HEK293 (cell line): ENCODE results near the gene ZNF692.
A peak's percentile ranks its signal among the peaks of the same experiment; 100 is the strongest.

ENCODE experiments used
- CTCF ChIA-PET: fragments of 350-600 bp; formaldehyde crosslinking; extraction: SDS; loops from one replicate; lab custom pipeline; 2021; ENCODE audit warnings: antibody characterized with exemption; lab: Yijun Ruan, JAX
- POLR2A ChIA-PET: fragments of 300-600 bp; formaldehyde crosslinking; extraction: SDS; loops from one replicate; lab custom pipeline; 2020; ENCODE audit warnings: antibody characterized with exemption, inconsistent platforms; lab: Yijun Ruan, JAX
- H3K27ac ChIP-seq: fragments of 200-500 bp; sonication (Bioruptor generic); 2 replicates; pipeline ENCODE4 v1.5.1; 2014; ENCODE audit warnings: low read depth, low read length, control low read depth, inconsistent platforms; ENCODE audit errors: extremely low read depth
- H3K36me3 ChIP-seq, 2 experiments: fragments of 200-500 bp in 1 of 2; sonication (Bioruptor generic) in 1 of 2; 1 replicate in 1 of 2; 2 replicates in 1 of 2; pipeline ENCODE4 v1.5.1; 2014 to 2017; ENCODE audit warnings: inconsistent platforms in 2 of 2, low read length in 2 of 2; ENCODE audit not compliant: control insufficient read depth in 2 of 2, insufficient read depth in 1 of 2
- H3K4me1 ChIP-seq: fragments of 200-500 bp; sonication (Bioruptor generic); 2 replicates; pipeline ENCODE4 v1.5.1; 2014; ENCODE audit warnings: mild to moderate bottlenecking, low read length, inconsistent platforms; ENCODE audit not compliant: control insufficient read depth, insufficient read depth
- H3K4me3 ChIP-seq: 2 replicates; pipeline ENCODE4 v1.5.1; 2011; ENCODE audit warnings: low read depth, mild to moderate bottlenecking, control low read depth, low read length, moderate library complexity
- H3K9me3 ChIP-seq: fragments of 200-500 bp; sonication (Bioruptor generic); 2 replicates; pipeline ENCODE4 v1.5.1; 2014; ENCODE audit warnings: low read depth, low read length, inconsistent platforms; ENCODE audit not compliant: control insufficient read depth, insufficient read depth
- REPIN1 ChIP-seq: fragments of 450-650 bp; formaldehyde crosslinking; IDR thresholded peaks from 2 replicates; pipeline ENCODE4 v1.5.1; 2017; ENCODE audit warnings: missing biosample characterization, missing genetic modification characterization, low read depth
- ZBTB17 ChIP-seq: fragments of 450-650 bp; formaldehyde crosslinking; IDR thresholded peaks from 2 replicates; pipeline ENCODE4 v1.5.1; 2016; ENCODE audit warnings: missing biosample characterization, missing genetic modification characterization
- ZEB2 ChIP-seq: fragments of 450-650 bp; formaldehyde crosslinking; IDR thresholded peaks from 2 replicates; pipeline ENCODE4 v1.5.1; 2016; ENCODE audit warnings: missing biosample characterization, missing genetic modification characterization
- ZNF335 ChIP-seq: fragments of 450-650 bp; formaldehyde crosslinking; conservative IDR thresholded peaks from 2 replicates; pipeline ENCODE4 v1.5.1; 2016; ENCODE audit warnings: missing biosample characterization, missing genetic modification characterization
- ZNF366 ChIP-seq: fragments of 450-650 bp; formaldehyde crosslinking; conservative IDR thresholded peaks from 2 replicates; pipeline ENCODE4 v1.5.1; 2016; ENCODE audit warnings: missing biosample characterization, missing genetic modification characterization
- ZNF621 ChIP-seq: fragments of 450-650 bp; formaldehyde crosslinking; IDR thresholded peaks from 2 replicates; pipeline ENCODE4 v1.5.1; 2017; ENCODE audit warnings: missing biosample characterization, missing genetic modification characterization
- ZNF629 ChIP-seq: fragments of 450-650 bp; formaldehyde crosslinking; IDR thresholded peaks from 2 replicates; pipeline ENCODE4 v1.5.1; 2017; ENCODE audit warnings: missing biosample characterization, missing genetic modification characterization
- ZNF654 ChIP-seq: fragments of 450-650 bp; formaldehyde crosslinking; IDR thresholded peaks from 2 replicates; pipeline ENCODE4 v1.5.1; 2016; ENCODE audit warnings: low read depth, missing biosample characterization, missing genetic modification characterization
- ZNF660 ChIP-seq: fragments of 450-650 bp; IDR thresholded peaks from 2 replicates; pipeline ENCODE4 v1.5.1; 2018; ENCODE audit warnings: missing biosample characterization, mild to moderate bottlenecking, missing genetic modification characterization
- ZNF843 ChIP-seq: fragments of 450-650 bp; formaldehyde crosslinking; IDR thresholded peaks from 2 replicates; pipeline ENCODE4 v1.5.1; 2016; ENCODE audit warnings: missing biosample characterization, missing genetic modification characterization
- TF ChIP-seq, protein P1 (sequence below): fragments of 450-650 bp; formaldehyde crosslinking; IDR thresholded peaks from 2 replicates; pipeline ENCODE4 v1.5.1; 2016; ENCODE audit warnings: missing biosample characterization, missing genetic modification characterization, low read depth
- TF ChIP-seq, protein P2 (sequence below): fragments of 450-650 bp; formaldehyde crosslinking; IDR thresholded peaks from 2 replicates; pipeline ENCODE4 v1.5.1; 2016; ENCODE audit warnings: missing biosample characterization, missing genetic modification characterization
- TF ChIP-seq, protein P3 (sequence below): fragments of 450-650 bp; formaldehyde crosslinking; IDR thresholded peaks from 2 replicates; pipeline ENCODE4 v1.5.0; 2017; ENCODE audit warnings: missing biosample characterization, missing genetic modification characterization, borderline replicate concordance
- TF ChIP-seq, protein P4 (sequence below): fragments of 450-650 bp; formaldehyde crosslinking; optimal IDR thresholded peaks from 2 replicates; pipeline ENCODE3; 2016; ENCODE audit warnings: missing biosample characterization, mild to moderate bottlenecking, missing genetic modification characterization
- TF ChIP-seq, protein P5 (sequence below): fragments of 450-650 bp; formaldehyde crosslinking; IDR thresholded peaks from 2 replicates; pipeline ENCODE4 v1.5.1; 2016; ENCODE audit warnings: missing biosample characterization, missing genetic modification characterization
- TF ChIP-seq, protein P6 (sequence below): fragments of 450-650 bp; formaldehyde crosslinking; IDR thresholded peaks from 2 replicates; pipeline ENCODE4 v1.5.1; 2016; ENCODE audit warnings: missing biosample characterization, missing genetic modification characterization
- TF ChIP-seq, protein P7 (sequence below): fragments of 450-650 bp; formaldehyde crosslinking; IDR thresholded peaks from 2 replicates; pipeline ENCODE4 v1.5.1; 2016; ENCODE audit warnings: missing biosample characterization, missing genetic modification characterization

The ZNF692 gene

DNA sequence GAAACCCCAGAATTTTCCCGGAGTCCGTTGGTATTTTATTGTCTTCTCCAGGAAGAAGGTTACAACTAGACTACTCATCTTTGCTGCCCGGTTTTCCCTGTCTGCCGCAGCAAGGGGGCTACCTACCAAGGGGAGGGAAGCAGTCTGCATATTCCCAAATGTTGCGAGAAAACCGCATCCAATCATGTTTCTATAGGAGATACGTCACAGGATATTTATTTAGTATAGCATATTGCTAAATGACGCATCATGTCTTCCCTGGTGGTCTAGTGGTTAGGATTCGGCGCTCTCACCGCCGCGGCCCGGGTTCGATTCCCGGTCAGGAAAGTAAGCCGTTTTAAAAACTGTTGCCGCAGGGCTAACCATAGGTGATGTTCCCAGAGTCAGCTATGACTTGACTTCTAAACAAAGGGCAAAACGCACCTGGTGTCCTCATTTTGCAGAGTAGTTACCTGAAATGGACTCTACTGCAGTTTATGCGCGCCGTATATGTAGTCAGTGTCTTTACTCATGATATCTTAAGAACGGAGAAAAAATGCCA is 15.2 kb upstream of the ZNF692 start (continued):
- peak; percentile 83 for TF ChIP-seq ZNF629 (tag by site-specific recombination)
- TF ChIP-seq ZNF366 (tag by site-specific recombination), result peak; percentile 53
- 0 out of 2 replicates have a peak, but pooled peaks have one; percentile 18 for TF ChIP-seq ZNF660 (tag by site-specific recombination)
- TF ChIP-seq, protein P1, sequence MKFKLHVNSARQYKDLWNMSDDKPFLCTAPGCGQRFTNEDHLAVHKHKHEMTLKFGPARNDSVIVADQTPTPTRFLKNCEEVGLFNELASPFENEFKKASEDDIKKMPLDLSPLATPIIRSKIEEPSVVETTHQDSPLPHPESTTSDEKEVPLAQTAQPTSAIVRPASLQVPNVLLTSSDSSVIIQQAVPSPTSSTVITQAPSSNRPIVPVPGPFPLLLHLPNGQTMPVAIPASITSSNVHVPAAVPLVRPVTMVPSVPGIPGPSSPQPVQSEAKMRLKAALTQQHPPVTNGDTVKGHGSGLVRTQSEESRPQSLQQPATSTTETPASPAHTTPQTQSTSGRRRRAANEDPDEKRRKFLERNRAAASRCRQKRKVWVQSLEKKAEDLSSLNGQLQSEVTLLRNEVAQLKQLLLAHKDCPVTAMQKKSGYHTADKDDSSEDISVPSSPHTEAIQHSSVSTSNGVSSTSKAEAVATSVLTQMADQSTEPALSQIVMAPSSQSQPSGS (tag by site-specific recombination), result peak; percentile 36; the same call in 1 of the 2 replicates
- TF ChIP-seq, protein P2, sequence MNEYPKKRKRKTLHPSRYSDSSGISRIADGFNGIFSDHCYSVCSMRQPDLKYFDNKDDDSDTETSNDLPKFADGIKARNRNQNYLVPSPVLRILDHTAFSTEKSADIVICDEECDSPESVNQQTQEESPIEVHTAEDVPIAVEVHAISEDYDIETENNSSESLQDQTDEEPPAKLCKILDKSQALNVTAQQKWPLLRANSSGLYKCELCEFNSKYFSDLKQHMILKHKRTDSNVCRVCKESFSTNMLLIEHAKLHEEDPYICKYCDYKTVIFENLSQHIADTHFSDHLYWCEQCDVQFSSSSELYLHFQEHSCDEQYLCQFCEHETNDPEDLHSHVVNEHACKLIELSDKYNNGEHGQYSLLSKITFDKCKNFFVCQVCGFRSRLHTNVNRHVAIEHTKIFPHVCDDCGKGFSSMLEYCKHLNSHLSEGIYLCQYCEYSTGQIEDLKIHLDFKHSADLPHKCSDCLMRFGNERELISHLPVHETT (tag by site-specific recombination), result no peak
- TF ChIP-seq, protein P3, sequence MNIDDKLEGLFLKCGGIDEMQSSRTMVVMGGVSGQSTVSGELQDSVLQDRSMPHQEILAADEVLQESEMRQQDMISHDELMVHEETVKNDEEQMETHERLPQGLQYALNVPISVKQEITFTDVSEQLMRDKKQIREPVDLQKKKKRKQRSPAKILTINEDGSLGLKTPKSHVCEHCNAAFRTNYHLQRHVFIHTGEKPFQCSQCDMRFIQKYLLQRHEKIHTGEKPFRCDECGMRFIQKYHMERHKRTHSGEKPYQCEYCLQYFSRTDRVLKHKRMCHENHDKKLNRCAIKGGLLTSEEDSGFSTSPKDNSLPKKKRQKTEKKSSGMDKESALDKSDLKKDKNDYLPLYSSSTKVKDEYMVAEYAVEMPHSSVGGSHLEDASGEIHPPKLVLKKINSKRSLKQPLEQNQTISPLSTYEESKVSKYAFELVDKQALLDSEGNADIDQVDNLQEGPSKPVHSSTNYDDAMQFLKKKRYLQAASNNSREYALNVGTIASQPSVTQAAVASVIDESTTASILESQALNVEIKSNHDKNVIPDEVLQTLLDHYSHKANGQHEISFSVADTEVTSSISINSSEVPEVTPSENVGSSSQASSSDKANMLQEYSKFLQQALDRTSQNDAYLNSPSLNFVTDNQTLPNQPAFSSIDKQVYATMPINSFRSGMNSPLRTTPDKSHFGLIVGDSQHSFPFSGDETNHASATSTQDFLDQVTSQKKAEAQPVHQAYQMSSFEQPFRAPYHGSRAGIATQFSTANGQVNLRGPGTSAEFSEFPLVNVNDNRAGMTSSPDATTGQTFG (tag by site-specific recombination), result no peak
- TF ChIP-seq ZNF843 (tag by site-specific recombination), result no peak

DNA sequence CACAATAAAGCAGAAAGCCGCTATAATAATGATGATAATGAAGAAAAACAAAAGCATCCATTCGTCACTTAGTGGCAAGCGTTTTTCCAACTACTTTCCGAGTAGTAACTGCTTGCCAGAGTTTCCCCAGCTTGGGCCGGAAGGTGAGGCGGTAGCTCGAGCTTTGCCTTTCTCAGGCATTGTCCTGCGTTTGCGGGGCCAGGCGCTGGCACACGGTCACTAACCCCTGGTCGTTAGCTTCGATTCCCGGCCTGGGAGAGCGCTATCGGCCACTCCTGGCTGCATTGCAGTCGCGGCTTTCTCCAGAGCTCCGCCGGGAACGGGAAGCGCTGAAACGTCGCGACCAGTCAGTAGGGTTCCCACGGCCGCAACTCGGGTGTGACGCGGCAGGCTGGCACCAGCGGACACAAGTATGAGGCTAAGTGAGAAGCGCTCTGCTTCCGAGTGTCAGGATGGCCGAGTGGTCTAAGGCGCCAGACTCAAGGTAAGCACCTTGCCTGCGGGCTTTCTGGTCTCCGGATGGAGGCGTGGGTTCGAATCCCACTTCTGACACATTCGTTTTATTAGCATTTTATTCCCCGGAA is 14.6 kb upstream of the ZNF692 start:
- H3K27ac ChIP-seq, result peak overlapping the region; percentile 38; the same call in 1 of the 2 replicates
- no peaks in the 10 kb centered on the region for H3K4me1 ChIP-seq
- TF ChIP-seq, protein P4, sequence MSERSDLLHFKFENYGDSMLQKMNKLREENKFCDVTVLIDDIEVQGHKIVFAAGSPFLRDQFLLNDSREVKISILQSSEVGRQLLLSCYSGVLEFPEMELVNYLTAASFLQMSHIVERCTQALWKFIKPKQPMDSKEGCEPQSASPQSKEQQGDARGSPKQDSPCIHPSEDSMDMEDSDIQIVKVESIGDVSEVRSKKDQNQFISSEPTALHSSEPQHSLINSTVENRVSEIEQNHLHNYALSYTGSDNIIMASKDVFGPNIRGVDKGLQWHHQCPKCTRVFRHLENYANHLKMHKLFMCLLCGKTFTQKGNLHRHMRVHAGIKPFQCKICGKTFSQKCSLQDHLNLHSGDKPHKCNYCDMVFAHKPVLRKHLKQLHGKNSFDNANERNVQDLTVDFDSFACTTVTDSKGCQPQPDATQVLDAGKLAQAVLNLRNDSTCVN (tag by site-specific recombination), result peak; percentile 55
- TF ChIP-seq, protein P5, sequence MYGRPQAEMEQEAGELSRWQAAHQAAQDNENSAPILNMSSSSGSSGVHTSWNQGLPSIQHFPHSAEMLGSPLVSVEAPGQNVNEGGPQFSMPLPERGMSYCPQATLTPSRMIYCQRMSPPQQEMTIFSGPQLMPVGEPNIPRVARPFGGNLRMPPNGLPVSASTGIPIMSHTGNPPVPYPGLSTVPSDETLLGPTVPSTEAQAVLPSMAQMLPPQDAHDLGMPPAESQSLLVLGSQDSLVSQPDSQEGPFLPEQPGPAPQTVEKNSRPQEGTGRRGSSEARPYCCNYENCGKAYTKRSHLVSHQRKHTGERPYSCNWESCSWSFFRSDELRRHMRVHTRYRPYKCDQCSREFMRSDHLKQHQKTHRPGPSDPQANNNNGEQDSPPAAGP (tag by site-specific recombination), result peak; percentile 35; the same call in 1 of the 2 replicates
- TF ChIP-seq ZNF621 (no peak), ZNF335 (0 out of 2 replicates have a peak, but pooled peaks have one; percentile 58), REPIN1 (tag by site-specific recombination) (no peak), ZNF654 (tag by site-specific recombination) (no peak), ZEB2 (tag by site-specific recombination) (0 out of 2 replicates have a peak, but pooled peaks have one; percentile 34), ZBTB17 (peak; percentile 47; the same call in 1 of the 2 replicates)
- TF ChIP-seq, protein P6, sequence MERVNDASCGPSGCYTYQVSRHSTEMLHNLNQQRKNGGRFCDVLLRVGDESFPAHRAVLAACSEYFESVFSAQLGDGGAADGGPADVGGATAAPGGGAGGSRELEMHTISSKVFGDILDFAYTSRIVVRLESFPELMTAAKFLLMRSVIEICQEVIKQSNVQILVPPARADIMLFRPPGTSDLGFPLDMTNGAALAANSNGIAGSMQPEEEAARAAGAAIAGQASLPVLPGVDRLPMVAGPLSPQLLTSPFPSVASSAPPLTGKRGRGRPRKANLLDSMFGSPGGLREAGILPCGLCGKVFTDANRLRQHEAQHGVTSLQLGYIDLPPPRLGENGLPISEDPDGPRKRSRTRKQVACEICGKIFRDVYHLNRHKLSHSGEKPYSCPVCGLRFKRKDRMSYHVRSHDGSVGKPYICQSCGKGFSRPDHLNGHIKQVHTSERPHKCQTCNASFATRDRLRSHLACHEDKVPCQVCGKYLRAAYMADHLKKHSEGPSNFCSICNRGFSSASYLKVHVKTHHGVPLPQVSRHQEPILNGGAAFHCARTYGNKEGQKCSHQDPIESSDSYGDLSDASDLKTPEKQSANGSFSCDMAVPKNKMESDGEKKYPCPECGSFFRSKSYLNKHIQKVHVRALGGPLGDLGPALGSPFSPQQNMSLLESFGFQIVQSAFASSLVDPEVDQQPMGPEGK (tag by site-specific recombination), result no peak
- TF ChIP-seq, protein P7, sequence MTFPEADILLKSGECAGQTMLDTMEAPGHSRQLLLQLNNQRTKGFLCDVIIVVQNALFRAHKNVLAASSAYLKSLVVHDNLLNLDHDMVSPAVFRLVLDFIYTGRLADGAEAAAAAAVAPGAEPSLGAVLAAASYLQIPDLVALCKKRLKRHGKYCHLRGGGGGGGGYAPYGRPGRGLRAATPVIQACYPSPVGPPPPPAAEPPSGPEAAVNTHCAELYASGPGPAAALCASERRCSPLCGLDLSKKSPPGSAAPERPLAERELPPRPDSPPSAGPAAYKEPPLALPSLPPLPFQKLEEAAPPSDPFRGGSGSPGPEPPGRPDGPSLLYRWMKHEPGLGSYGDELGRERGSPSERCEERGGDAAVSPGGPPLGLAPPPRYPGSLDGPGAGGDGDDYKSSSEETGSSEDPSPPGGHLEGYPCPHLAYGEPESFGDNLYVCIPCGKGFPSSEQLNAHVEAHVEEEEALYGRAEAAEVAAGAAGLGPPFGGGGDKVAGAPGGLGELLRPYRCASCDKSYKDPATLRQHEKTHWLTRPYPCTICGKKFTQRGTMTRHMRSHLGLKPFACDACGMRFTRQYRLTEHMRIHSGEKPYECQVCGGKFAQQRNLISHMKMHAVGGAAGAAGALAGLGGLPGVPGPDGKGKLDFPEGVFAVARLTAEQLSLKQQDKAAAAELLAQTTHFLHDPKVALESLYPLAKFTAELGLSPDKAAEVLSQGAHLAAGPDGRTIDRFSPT (tag by site-specific recombination), result peak; percentile 70; the same call in 1 of the 2 replicates
- ChIA-PET CTCF (interaction anchor here (0.7 kb wide), 1 partner anchor 19 kb away, joined by 6 read pairs; no protein-coding TSS in a partner anchor), POLR2A (interaction anchor here (0.8 to 1.4 kb wide), 3 partner anchors 14 to 47 kb away, joined by 4 read pairs; partner anchors contain the start of genes SH3BP5L, ZNF672 and ZNF692)
- H3K4me3 ChIP-seq, result peak overlapping the region; percentile 57
- no peaks in the 10 kb centered on the region for H3K9me3 ChIP-seq
- H3K36me3 ChIP-seq, result no peaks in the 10 kb centered on the region
